Heart right ventricle (tissue), 16 donors: Measurements from ENCODE around the gene NAT10. TPM values are rescaled to one million over a fixed set of nuclear protein-coding genes. Genes with fewer than 3 reads are reported as not detected.

Source experiments
- ATAC-seq, 8 donors: fragments of 200-7000 bp; cut with Tn5 transposase; one replicate each; pipeline ENCODE4 v1.9.1; 2020; ENCODE audit warnings: mild to moderate bottlenecking in 8 of 8, moderate library complexity in 8 of 8, moderate number of reproducible peaks in 1 of 8
- DNase-seq, 2 donors: peaks; one replicate each; pipeline ENCODE4 v3.0.0-alpha.2; 2020
- H3K27ac ChIP-seq, 10 donors: fragments of 200-600 bp; sonication (generic) in 2 of 10; one replicate each; pipeline versions ENCODE4 v1.5.0 to v1.8.0; 2020 to 2022; ENCODE audit warnings: mild to moderate bottlenecking in 3 of 10
- H3K27me3 ChIP-seq, 7 donors: fragments of 200-600 bp; one replicate each; pipeline ENCODE4 v1.8.0; 2021 to 2022; ENCODE audit warnings: mild to moderate bottlenecking in 2 of 7
- H3K36me3 ChIP-seq, 9 donors: fragments of 200-600 bp; sonication (generic) in 1 of 9; one replicate each; pipeline versions ENCODE4 v1.5.0 to v1.8.0; 2020 to 2022; ENCODE audit warnings: mild to moderate bottlenecking in 2 of 9
- H3K4me1 ChIP-seq, 9 donors: fragments of 200-600 bp; sonication (generic) in 1 of 9; one replicate each; pipeline versions ENCODE4 v1.5.0 to v1.8.0; 2020 to 2022; ENCODE audit warnings: mild to moderate bottlenecking in 4 of 9
- H3K4me3 ChIP-seq, 10 donors: fragments of 200-600 bp; sonication (generic) in 2 of 10; one replicate each; pipeline versions ENCODE4 v1.5.0 to v1.8.0; 2020 to 2022; ENCODE audit warnings: mild to moderate bottlenecking in 7 of 10, moderate library complexity in 2 of 10
- H3K9me3 ChIP-seq, 11 donors: fragments of 200-600 bp in 10 of 11; sonication (generic) in 2 of 11; one replicate each; pipeline versions ENCODE4 v1.5.0 to v1.8.0; 2013 to 2022; ENCODE audit warnings: mild to moderate bottlenecking in 2 of 11, control low read depth in 1 of 11, moderate library complexity in 1 of 11
- CTCF ChIP-seq, 9 donors: fragments of 200-600 bp; sonication (generic) in 2 of 9; IDR thresholded peaks; one replicate each; pipeline versions ENCODE4 v1.5.0 to v1.8.0; 2021 to 2022; ENCODE audit warnings: antibody characterized with exemption in 9 of 9, mild to moderate bottlenecking in 5 of 9, moderate library complexity in 1 of 9
- WGBS, 2 donors: extraction: QIAGEN DNeasy Blood & Tissue Kit; methylation state at CpG; one replicate each; pipeline ENCODE4 v1.1.7; 2013; ENCODE audit warnings: inconsistent platforms in 1 of 2; 5-methylcytosine and 5-hydroxymethylcytosine counted together
- intact Hi-C, 10 donors: fragments of 100-400 bp; cut with DNase I; formaldehyde crosslinking; loops; one replicate each; pipeline versions ENCODE4 v1.11.1 to v1.14.2; 2022
- polyA plus RNA-seq, 2 donors: library from polyadenylated mRNA; stranded (reverse); fragments of 200-250 nt; gene quantifications; one replicate each; pipeline ENCODE4 v1.2.3, GENCODE V29; 2013
- total RNA-seq, 10 donors: library from RNA; stranded (reverse); fragmentation: NEBNext Ultra II Directional in 3 of 10; extraction: Animal tissue kit (Norgen Biotek cat#: 25700) in 3 of 10; gene quantifications; one replicate each; pipeline versions ENCODE4 v1.2.1 to v1.2.4, GENCODE V29; 2021 to 2023
- donor health status: Arrhythmogenic right ventricular cardiomyopathy.
- donor health status: ischemic (EF 13 %, LVEDD 7.1; RV severe dilation, severe dysfunction).
- donor health status: healthy with polysubstance abuse.
- donor health status: DM: no; HTN: yes; CAD: no.
- donor health status: DM: no; HTN: no; CAD: no.
- donor health status: ischemic (EF 25% LVEDD 6.9; RV normal size, moderate dysfunction).
- donor health status: ischemic (EF 25% LVEDD 5.7; RV mildly dilated, moderate dysfunction).
- donor health status: healthy.
- donor health status: DM: yes; HTN: yes; CAD: no.
- donor health status: Ischemic cardiomyopathy.
- donor health status: ischemic (EF 35%, LVEDD 5.7; RV mildly dilated, moderate dysfunction).
- donor health status: nonischemic (EF 11% LVEDD 7.7; RV severe dilation, severe dysfunction).
- donor health status: DM: yes; HTN: yes; CAD: no.
- donor health status: PGD.
- donor health status: ischemic (EF 29% LVEDD 5.4; RV normal size, mild dysfunction).
- donor health status: nonischemic (EF 23%, LVEDD 6.1; RV moderate dilation, normal function).

Gene NAT10
- total and polyA plus RNA-seq, 12 donors: 16.2 to 26.4 (median 21.9) TPM

GRCh38 chr11:34155757-34156062 is 50.3 kb downstream of the NAT10 start:
- Histone ChIP-seq H3K9me3 (no peaks in the 10 kb centered on the region), H3K36me3 (peaks cover 0 to 75% (median 5%) of the 10 kb centered on the region in 9 donors), H3K27ac (peak overlapping the region in 1 of 10 donors; percentile 1), H3K4me3 (no peak overlapping the region), H3K27me3 (no peaks in the 10 kb centered on the region), H3K4me1 (peaks cover 0 to 33% (median 10%) of the 10 kb centered on the region in 9 donors)
- 56 to 70% methylated on average over 2 of the region's 2 CpGs for WGBS, 2 donors
- intact Hi-C loops: no loop called here
- TF ChIP-seq CTCF (IDR thresholded peaks at IDR 0.05): no peak
- ATAC-seq: peak in 1 of 8 donors; percentile 6
- DNase-seq: no peak

- no peak overlapping the region for H3K4me3 ChIP-seq
- H3K9me3 ChIP-seq: no peaks in the 10 kb centered on the region
- H3K27ac ChIP-seq: peak overlapping the region in 1 of 10 donors; percentile 25
- ATAC-seq: peak in 6 of 8 donors; percentile 7 to 56 (median 37)
- intact Hi-C loops: loop anchor here in 1 of 10 donors (1.0 kb wide), 1 partner anchor 33 kb away; no protein-coding TSS in a partner anchor
- 72 to 74% methylated on average over 9 of the region's 9 CpGs for WGBS, 2 donors
- no peaks in the 10 kb centered on the region for H3K27me3 ChIP-seq
- peaks cover 0 to 70% (median 6%) of the 10 kb centered on the region in 9 donors for H3K36me3 ChIP-seq
- TF ChIP-seq CTCF (IDR thresholded peaks at IDR 0.05): no peak
- DNase-seq: peak; percentile 49 to 52
- peaks cover 0 to 32% (median 10%) of the 10 kb centered on the region in 9 donors for H3K4me1 ChIP-seq
Observed at GRCh38 chr11:34157163-34157562, 51.7 kb downstream of the NAT10 start.

GRCh38 chr11:34158661-34159060 is 53.2 kb downstream of the NAT10 start:
- ATAC-seq (no peak), DNase-seq (no peak)
- 69 to 70% methylated on average over 6 of the region's 6 CpGs for WGBS, 2 donors
- H3K9me3 ChIP-seq: no peaks in the 10 kb centered on the region
- no peak for TF ChIP-seq CTCF (IDR thresholded peaks at IDR 0.05)
- peaks cover 0 to 68% (median 9%) of the 10 kb centered on the region in 9 donors for H3K36me3 ChIP-seq
- no peaks in the 10 kb centered on the region for H3K27me3 ChIP-seq
- peaks cover 0 to 32% (median 10%) of the 10 kb centered on the region in 9 donors for H3K4me1 ChIP-seq
- H3K27ac ChIP-seq: no peak overlapping the region
- intact Hi-C loops: no loop called here
- no peak overlapping the region for H3K4me3 ChIP-seq

- Histone ChIP-seq H3K9me3 (no peaks in the 10 kb centered on the region), H3K27ac (peak overlapping the region in 6 of 10 donors; percentile 26 to 52 (median 42)), H3K27me3 (no peaks in the 10 kb centered on the region), H3K4me1 (peaks cover 0 to 30% (median 10%) of the 10 kb centered on the region in 9 donors), H3K4me3 (no peak overlapping the region), H3K36me3 (peaks cover 0 to 61% (median 11%) of the 10 kb centered on the region in 9 donors)
- WGBS, 2 donors: 45 to 68% methylated on average over 15 to 22 of the region's 22 CpGs
- DNase-seq: peak in 1 of 2 donors; percentile 70
- peak; percentile 34 to 88 (median 75) for ATAC-seq
- no peak for TF ChIP-seq CTCF (IDR thresholded peaks at IDR 0.05)
- intact Hi-C loops: no loop called here
Observed at GRCh38 chr11:34160049-34160721, 54.8 kb downstream of the NAT10 start.
